GM12874 (cell line): ENCODE data around the gene GRK5.

Experiments used
- CTCF ChIP-seq: IDR thresholded peaks from 2 replicates; pipeline ENCODE4 v1.5.1; 2011; ENCODE audit warnings: low read depth, mild to moderate bottlenecking, control low read depth, low read length, moderate library complexity; ENCODE audit not compliant: insufficient read depth

Gene GRK5

DNA sequence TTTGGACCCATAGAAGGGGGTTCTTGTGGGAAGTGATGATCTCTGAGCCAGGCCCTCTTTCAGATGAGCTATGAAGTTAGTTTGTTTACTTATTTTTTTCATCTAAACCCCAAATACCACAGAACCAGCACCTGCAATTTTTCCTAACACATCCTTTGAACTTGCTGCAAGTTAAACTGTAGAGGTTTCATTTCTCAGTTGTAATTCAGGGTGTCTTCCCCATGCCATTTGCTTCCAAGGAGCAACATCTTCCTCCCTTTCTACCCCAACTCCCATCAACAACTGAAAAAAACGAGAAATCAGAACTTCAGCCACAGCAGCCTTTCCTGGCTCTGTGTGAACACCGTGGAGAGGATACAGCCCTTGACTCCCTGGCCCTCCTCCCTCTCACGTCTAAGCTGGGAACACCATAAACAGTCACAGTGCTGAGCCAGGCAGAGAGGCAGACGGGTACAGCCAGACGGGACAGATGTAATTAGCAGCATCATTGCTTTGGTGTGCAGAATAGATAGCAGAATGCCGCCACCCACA lies 271.5 kb downstream of the GRK5 start:
- no peak for TF ChIP-seq CTCF

DNA sequence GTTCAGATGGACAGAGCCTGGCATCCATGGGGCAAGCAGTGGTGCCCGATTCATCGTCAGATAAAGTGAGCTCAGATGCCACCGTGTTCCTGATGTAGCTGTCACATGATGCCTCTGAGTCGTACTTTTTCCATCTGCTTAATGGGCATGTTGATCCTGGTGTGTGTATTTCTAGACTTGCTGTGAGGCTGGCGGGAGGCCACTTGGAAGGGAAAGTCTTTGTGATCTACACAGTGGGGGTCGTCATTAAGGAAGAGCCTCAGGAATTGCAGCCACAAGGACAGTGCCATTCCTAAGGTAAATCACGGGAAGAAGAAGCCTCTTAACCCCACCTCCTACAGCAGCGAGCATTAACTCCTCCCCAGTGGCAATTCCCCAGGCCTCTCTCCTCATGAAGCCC lies 272.2 kb downstream of the GRK5 start:
- TF ChIP-seq CTCF: no peak

DNA sequence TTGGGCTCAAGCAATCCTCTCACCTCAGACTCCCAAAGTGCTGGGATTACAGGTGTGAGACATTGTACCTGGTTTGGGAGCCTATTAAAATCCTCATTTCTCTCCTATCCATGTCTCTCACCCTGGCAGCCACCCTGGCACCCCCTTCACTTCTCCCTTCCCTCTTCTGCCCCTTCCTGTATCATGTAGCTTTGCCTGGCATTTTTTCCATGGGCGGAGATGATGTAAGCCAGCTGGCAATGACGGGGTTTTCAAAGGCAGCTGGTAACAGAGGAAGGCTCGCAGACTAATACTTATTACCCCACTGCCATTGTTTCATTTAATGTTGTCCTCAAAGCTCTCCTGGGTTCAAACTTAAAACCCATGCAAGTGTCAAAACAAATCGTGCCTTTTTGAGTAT lies 273.3 kb downstream of the GRK5 start:
- no peak for TF ChIP-seq CTCF

DNA sequence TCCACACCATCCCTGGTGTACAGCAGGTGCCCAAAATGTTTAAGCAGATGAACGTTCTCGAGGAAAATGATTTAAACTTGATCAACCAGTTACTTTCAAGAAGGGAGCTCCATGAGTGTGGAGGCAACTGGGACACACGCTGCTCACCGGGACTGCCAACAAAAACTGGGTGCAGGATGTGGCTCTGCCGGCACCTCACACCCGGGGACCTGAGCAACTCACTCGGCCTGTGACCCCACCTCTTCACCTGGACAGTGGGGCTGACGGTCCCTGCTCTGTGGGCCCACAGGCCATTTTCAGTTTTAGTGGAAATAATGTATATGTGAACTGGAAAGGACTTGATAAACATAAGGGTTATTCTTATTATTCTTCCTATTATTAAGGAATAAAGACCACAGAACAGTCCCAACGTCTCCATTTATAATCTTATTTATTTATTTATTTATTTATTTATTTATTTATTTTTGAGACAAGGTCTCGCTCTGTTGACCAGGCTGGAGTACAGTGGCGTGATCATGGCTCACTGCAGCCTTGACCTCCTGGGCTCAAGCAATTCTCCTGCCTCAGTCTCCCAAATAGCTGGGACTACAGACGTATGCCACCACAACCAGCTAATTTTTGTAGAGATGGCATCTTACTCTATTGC lies 274.5 kb downstream of the GRK5 start:
- no peak for TF ChIP-seq CTCF

DNA sequence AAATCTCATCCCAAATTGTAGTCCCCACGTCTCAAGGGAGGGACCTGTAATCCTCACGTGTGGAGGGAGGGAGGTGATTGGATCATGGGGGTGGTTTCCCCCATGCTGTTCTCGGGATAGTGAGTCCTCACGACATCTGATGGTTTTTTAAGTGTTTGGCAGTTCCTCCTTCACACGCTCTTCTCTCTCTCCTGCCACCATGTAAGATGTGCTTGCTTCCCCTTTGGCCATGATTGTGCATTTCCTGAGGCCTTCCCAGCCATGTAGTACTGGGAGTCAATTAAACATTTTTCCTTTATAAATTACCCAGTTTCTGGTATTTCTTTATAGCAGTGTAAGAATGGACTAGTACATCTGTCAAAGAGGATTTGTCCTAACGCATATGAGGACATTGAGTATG lies 275.6 kb downstream of the GRK5 start:
- TF ChIP-seq CTCF: no peak

- no peak for TF ChIP-seq CTCF
Observed at GRCh38 chr10:119483839-119484238, 276.5 kb downstream of the GRK5 start.

DNA sequence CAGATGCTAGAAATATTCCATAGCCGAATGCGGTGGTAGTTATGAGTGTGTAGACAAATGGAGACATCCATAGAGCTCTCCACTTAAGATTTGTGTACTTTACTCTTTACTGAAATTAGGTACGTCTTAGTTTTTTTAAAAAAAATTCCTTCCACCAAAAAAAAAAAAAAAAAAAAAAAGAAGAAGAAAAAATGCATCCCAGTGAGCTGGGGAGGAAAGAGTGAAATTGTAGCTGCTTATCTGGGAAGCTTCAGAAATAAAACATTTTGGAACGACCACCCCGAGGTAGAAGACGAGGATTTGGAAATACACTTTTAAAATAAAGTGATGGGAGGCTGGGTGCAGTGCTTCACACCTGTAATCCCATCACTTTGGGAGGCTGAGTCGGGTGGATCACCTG lies 281.3 kb downstream of the GRK5 start:
- no peak for TF ChIP-seq CTCF

DNA sequence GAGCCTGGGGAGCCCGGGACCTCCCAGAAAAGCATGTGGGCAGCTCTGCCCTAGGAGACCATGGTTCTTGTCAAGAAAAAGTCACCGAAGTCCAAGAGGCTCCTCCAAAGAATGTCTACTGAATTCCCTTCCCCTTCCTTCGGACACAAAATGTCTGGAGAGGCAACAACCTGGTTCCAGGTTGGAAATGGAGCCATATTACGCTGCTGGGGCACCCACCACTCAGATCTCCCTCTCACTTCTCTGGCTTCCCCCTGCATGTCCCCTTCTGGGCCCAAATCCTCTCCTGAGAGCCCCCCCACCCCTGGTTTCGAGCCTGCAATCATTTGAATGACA lies 282.6 kb downstream of the GRK5 start:
- TF ChIP-seq CTCF: no peak
